ENCODE measurements around the gene CKB. TPM values are rescaled to one million over a fixed set of nuclear protein-coding genes. Genes with fewer than 3 reads are reported as not detected.

CKB gene
- total and polyA plus RNA-seq, 9 of the 15 experiments (the other 6 are each of a cell fraction or from before 2014, with no cell fraction given) = 23.9 to 692 (median 132) TPM

DNA sequence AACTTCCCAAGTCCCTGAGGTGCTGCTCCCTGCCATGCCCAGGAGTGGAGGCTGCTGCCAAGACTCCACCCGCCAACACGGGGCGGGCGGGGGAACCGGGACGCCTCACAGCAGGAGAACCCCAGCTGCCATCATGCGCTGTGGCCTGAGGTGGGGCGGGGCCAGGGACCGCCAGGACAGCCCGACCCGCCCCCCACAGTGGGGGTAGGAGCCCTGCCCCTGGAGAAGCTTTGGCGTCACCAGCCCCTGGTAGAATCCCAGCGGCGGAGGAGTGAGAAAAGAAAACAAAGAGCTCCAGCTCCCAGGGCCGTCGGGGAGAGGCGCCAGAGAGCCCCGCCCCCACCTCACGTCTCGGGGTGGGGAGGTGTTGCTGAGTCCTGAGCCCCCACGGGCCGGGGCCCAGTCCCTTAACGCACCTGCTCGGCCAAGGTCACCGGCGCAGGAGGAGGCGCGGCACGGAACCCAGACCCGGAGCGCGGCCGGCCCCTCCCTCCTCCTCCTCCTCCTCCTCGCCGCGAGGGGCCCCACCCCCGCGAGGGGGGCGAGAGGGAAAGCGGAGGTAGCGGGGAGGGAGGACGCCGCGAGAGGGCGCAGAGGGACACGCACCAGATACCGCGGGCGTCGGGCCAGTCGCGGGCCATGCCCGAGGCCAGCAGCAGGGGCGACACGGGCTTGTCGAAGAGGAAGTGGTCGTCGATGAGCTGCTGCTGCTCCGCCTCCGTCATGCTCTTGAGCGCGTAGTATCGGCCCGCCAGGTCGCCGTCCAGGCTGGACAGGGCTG is 1.8 kb downstream of the CKB start (continued):
- TF ChIP-seq, protein P1, sequence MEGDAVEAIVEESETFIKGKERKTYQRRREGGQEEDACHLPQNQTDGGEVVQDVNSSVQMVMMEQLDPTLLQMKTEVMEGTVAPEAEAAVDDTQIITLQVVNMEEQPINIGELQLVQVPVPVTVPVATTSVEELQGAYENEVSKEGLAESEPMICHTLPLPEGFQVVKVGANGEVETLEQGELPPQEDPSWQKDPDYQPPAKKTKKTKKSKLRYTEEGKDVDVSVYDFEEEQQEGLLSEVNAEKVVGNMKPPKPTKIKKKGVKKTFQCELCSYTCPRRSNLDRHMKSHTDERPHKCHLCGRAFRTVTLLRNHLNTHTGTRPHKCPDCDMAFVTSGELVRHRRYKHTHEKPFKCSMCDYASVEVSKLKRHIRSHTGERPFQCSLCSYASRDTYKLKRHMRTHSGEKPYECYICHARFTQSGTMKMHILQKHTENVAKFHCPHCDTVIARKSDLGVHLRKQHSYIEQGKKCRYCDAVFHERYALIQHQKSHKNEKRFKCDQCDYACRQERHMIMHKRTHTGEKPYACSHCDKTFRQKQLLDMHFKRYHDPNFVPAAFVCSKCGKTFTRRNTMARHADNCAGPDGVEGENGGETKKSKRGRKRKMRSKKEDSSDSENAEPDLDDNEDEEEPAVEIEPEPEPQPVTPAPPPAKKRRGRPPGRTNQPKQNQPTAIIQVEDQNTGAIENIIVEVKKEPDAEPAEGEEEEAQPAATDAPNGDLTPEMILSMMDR (IDR thresholded peaks at IDR 0.05 in 2 of 3, conservative IDR thresholded peaks at IDR 0.05 in 1 of 3; ENCODE audit: insufficient read depth in 2 of 3, low read depth in 1 of 3, low read length in 3 of 3) = peak; percentile 58 to 83 (median 71)
- no peak for TF ChIP-seq ZFP30 (CRISPR knock-in tag; IDR thresholded peaks at IDR 0.05; ENCODE audit: borderline replicate concordance)
- TF ChIP-seq, protein P2, sequence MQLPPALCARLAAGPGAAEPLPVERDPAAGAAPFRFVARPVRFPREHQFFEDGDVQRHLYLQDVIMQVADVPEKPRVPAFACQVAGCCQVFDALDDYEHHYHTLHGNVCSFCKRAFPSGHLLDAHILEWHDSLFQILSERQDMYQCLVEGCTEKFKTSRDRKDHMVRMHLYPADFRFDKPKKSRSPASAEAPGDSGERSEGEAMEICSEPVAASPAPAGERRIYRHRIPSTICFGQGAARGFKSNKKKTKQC (CRISPR knock-in tag; IDR thresholded peaks at IDR 0.05) = no peak; the same call in 1 of the 2 replicates
- TF ChIP-seq ZNF668 (CRISPR knock-in tag; IDR thresholded peaks at IDR 0.05) = no peak
- no peak for TF ChIP-seq U2AF2 (optimal IDR thresholded peaks at IDR 0.05; ENCODE audit: low read depth, low read length)
- no peak for TF ChIP-seq ZNF354B (CRISPR knock-in tag; IDR thresholded peaks at IDR 0.05)
- TF ChIP-seq CREBBP (IDR thresholded peaks at IDR 0.05; ENCODE audit: low read depth, low read length) = no peak
- no peak for TF ChIP-seq YBX1 (IDR thresholded peaks at IDR 0.05)
- TF ChIP-seq NCOR1 (IDR thresholded peaks at IDR 0.05) = no peak
- TF ChIP-seq, protein P3, sequence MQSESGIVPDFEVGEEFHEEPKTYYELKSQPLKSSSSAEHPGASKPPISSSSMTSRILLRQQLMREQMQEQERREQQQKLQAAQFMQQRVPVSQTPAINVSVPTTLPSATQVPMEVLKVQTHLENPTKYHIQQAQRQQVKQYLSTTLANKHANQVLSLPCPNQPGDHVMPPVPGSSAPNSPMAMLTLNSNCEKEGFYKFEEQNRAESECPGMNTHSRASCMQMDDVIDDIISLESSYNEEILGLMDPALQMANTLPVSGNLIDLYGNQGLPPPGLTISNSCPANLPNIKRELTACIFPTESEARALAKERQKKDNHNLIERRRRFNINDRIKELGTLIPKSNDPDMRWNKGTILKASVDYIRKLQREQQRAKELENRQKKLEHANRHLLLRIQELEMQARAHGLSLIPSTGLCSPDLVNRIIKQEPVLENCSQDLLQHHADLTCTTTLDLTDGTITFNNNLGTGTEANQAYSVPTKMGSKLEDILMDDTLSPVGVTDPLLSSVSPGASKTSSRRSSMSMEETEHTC (IDR thresholded peaks at IDR 0.05) = no peak
- TF ChIP-seq, protein P4, sequence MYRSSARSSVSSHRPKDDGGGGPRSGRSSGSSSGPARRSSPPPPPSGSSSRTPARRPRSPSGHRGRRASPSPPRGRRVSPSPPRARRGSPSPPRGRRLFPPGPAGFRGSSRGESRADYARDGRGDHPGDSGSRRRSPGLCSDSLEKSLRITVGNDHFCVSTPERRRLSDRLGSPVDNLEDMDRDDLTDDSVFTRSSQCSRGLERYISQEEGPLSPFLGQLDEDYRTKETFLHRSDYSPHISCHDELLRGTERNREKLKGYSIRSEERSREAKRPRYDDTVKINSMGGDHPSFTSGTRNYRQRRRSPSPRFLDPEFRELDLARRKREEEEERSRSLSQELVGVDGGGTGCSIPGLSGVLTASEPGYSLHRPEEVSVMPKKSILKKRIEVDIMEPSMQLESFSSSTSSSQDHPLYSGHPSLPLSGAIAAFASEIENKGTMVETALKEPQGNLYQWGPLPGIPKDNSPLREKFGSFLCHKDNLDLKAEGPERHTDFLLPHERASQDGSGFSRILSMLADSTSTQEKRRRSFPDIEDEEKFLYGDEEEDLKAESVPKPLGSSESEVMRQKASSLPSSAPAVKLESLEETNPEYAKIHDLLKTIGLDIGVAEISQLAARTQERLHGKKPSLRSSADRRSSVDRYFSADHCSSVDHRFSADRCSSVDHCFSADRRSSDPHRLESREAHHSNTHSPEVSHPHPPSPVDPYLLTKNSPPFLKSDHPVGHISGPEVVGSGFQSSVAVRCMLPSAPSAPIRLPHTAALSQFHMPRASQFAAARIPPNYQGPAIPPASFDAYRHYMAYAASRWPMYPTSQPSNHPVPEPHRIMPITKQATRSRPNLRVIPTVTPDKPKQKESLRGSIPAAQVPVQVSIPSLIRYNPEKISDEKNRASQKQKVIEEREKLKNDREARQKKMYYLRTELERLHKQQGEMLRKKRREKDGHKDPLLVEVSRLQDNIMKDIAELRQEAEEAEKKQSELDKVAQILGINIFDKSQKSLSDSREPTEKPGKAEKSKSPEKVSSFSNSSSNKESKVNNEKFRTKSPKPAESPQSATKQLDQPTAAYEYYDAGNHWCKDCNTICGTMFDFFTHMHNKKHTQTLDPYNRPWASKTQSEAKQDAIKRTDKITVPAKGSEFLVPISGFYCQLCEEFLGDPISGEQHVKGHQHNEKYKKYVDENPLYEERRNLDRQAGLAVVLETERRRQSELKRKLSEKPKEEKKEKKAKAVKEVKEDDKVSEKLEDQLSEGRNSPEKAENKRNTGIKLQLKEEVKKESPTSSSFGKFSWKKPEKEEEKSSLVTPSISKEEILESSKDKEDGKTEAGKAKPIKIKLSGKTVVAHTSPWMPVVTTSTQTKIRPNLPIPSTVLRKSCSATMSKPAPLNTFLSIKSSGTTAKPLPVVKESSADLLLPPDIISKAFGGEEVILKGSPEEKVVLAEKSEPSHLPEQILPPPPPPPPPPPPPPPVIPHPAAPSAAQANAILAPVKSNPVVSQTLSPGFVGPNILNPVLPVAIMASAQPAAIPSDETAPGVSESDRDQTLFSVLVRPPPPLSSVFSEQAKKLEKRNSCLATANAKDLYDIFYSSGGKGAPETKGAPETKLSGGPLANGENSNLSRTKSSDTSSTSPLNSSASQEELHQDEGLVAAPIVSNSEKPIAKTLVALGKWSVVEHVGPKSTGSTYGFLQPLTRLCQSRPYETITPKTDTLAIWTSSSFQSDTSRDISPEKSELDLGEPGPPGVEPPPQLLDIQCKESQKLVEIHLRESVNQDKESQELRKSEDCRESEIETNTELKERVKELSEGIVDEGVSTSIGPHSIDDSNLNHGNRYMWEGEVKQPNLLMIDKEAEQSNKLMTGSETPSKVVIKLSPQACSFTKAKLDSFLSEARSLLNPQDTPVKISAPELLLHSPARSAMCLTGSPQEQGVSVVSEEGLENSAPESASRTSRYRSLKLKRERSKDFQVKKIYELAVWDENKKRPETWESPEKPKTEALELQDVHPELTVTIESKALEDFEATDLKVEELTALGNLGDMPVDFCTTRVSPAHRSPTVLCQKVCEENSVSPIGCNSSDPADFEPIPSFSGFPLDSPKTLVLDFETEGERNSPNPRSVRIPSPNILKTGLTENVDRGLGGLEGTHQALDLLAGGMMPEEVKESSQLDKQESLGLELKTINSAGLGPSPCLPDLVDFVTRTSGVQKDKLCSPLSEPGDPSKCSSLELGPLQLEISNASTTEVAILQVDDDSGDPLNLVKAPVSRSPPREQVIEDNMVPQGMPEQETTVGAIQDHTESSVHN (IDR thresholded peaks at IDR 0.05; ENCODE audit: borderline replicate concordance in 1 of 2, low read depth in 1 of 2) = no peak
- TF ChIP-seq TRIM24 (IDR thresholded peaks at IDR 0.05) = peak in 1 of 2 experiments; percentile 47; a peak in 2 of 4 replicates
- TF ChIP-seq HDAC1 (IDR thresholded peaks at IDR 0.05) = peak in 1 of 2 experiments; percentile 74; a peak in 2 of 4 replicates
- no peak for TF ChIP-seq ZNF561 (CRISPR knock-in tag; conservative IDR thresholded peaks at IDR 0.05)
- TF ChIP-seq DACH1 (IDR thresholded peaks at IDR 0.05; ENCODE audit: partially characterized antibody) = no peak
- TF ChIP-seq CREM (IDR thresholded peaks at IDR 0.05; ENCODE audit: low read depth) = peak; percentile 52
